ENCODE measurements around the gene CCDC154. TPM values are rescaled to one million over a fixed set of nuclear protein-coding genes. Genes with fewer than 3 reads are reported as not detected.
"Not testable (repeated sequence)": the region's sequence is repeated elsewhere in the genome, so short reads cannot be mapped to it uniquely, and the experiment has no call there.

The CCDC154 gene
- total RNA-seq, 4 donors from 2014 or later = 0.48 to 5.3 (median 0.51) TPM; not detected in 1

- H3K9me3 ChIP-seq = no peaks in the 10 kb centered on the region
- no peak for DNase-seq
- no peaks in the 10 kb centered on the region for H3K27me3 ChIP-seq
- no peak for TF ChIP-seq CTCF (IDR thresholded peaks at IDR 0.05)
- H3K4me1 ChIP-seq = no peaks in the 10 kb centered on the region
- intact Hi-C loops (cut with DNase I; ENCODE audit: low total_unique reads) = no loop called here
- no peak overlapping the region for H3K4me3 ChIP-seq
- no peak overlapping the region for H3K27ac ChIP-seq
- H3K36me3 ChIP-seq = no peaks in the 10 kb centered on the region
These were observed 27.3 kb upstream of the CCDC154 start for GRCh38 chr16:1471569-1472194.

- H3K4me1 ChIP-seq = no peaks in the 10 kb centered on the region
- no peaks in the 10 kb centered on the region for H3K36me3 ChIP-seq
- H3K27ac ChIP-seq = no peak overlapping the region
- TF ChIP-seq POLR2A (IDR thresholded peaks at IDR 0.05) = no peak
- TF ChIP-seq CTCF (IDR thresholded peaks at IDR 0.05) = no peak
- intact Hi-C loops (cut with DNase I; ENCODE audit: low total_unique reads) = no loop called here
- DNase-seq = no peak
- H3K4me3 ChIP-seq = no peak overlapping the region
- H3K27me3 ChIP-seq = no peaks in the 10 kb centered on the region
- H3K9me3 ChIP-seq = no peaks in the 10 kb centered on the region
These were observed 26.3 kb upstream of the CCDC154 start for GRCh38 chr16:1470481-1471251.

- no peak overlapping the region for H3K27ac ChIP-seq
- DNase-seq = no peak
- H3K4me3 ChIP-seq = no peak overlapping the region
- no peak for TF ChIP-seq POLR2A (IDR thresholded peaks at IDR 0.05)
- TF ChIP-seq CTCF (IDR thresholded peaks at IDR 0.05) = no peak
- H3K4me1 ChIP-seq = no peaks in the 10 kb centered on the region
- H3K27me3 ChIP-seq = no peaks in the 10 kb centered on the region
- intact Hi-C loops (cut with DNase I; ENCODE audit: low total_unique reads) = no loop called here
- H3K36me3 ChIP-seq = no peaks in the 10 kb centered on the region
- H3K9me3 ChIP-seq = no peaks in the 10 kb centered on the region
These were observed 25.4 kb upstream of the CCDC154 start for GRCh38 chr16:1469693-1470201.

- H3K27ac ChIP-seq; DNase-seq; H3K4me1 ChIP-seq; intact Hi-C loops (cut with DNase I; ENCODE audit: low total_unique reads); H3K9me3 ChIP-seq; H3K27me3 ChIP-seq; H3K4me3 ChIP-seq; H3K36me3 ChIP-seq: not testable (repeated sequence)
These were observed 24.8 kb upstream of the CCDC154 start for GRCh38 chr16:1469141-1469540.

- TF ChIP-seq POLR2A (IDR thresholded peaks at IDR 0.05) (no peak), CTCF (IDR thresholded peaks at IDR 0.05) (no peak)
- H3K4me3 ChIP-seq = no peak overlapping the region
- H3K4me1 ChIP-seq = no peaks in the 10 kb centered on the region
- no peaks in the 10 kb centered on the region for H3K27me3 ChIP-seq
- no peak for DNase-seq
- no peaks in the 10 kb centered on the region for H3K9me3 ChIP-seq
- H3K36me3 ChIP-seq = no peaks in the 10 kb centered on the region
- no peak overlapping the region for H3K27ac ChIP-seq
- intact Hi-C loops (cut with DNase I; ENCODE audit: low total_unique reads) = no loop called here
These were observed 24.1 kb upstream of the CCDC154 start for GRCh38 chr16:1468426-1468810.

Measured in uterus (tissue), 4 donors.